ENCODE data around the gene PNKP.

DNA sequence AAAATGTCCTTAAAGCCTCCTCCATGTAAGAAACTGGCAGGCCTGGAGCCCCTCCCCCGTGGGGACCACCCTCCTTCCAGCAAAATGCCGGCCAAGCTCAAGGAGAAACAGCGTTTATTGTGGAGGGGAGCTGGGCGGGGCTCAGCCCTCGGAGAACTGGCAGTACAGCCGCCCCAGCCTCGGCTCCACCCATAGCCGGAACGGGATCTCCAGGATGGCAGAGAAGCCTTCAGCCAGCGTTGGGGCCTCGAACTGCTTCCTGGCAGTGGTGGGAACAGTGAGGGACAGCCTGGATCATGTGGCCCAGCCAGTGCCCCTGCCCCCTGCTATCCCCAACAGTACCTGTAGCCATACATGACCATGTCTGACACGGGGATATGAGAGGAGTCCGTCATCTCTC lies 6.3 kb downstream of the PNKP start:
- TF ChIP-seq GLIS2 (tag by site-specific recombination; IDR thresholded peaks at IDR 0.05), result no peak
- TF ChIP-seq ZNF785 (tag by site-specific recombination; IDR thresholded peaks at IDR 0.05), result no peak

All from HEK293 (cell line).